SW480 (cell line): Measurements from ENCODE around the gene KIF22.

Experiments used
- DNase-seq: peaks from one replicate; pipeline ENCODE4 v3.0.0-alpha.2; 2016; ENCODE audit warnings: low spot score

KIF22 gene

DNA sequence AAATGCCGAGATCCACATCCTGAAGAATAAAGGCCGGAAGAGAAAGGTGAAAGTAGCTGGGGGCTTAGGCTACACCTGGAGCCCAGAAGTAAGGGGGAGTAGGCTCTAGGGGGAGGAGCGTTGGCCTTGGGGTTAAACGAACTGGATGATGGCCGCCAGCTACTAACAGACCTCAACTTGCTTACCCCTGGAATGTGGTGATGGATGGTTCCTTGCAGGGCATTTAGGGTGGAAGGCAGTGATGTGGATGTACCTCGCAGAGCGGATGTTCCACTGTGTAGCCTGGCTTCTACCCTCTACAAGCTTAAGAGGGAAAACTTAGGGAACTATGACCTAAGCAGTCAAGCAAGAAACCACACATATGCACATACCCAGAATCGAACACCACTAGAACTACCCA, 13.5 kb downstream of the KIF22 start:
- no peak for DNase-seq

DNA sequence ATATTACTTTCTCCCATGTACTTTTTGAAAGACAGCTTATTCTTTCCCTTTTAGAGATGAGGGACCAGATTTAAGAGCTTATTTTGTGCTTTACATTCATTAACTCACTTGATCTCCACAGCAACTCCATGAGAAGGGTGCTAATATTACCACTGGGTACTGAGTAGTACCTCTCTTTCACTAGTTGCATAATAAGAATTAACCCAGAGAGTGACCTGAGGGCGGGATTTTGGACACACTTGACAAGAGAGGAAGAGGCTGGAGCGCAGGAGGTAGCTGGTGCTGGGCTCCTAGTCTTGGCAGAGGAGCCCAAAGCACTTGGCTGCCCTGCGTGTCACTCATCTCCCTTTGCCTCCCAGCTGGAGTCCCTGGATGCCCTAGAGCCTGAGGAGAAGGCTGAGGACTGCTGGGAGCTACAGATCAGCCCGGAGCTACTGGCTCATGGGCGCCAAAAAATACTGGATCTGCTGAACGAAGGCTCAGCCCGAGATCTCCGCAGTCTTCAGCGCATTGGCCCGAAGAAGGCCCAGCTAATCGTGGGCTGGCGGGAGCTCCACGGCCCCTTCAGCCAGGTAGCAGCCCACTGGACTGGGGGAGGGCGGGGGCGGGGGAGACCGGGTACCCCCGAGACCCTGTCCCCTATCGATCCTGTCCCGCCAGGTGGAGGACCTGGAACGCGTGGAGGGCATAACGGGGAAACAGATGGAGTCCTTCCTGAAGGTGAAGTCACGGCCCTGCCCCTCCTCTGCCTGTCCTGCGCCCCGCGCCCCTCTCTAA, 14.1 kb downstream of the KIF22 start:
- DNase-seq = peak; percentile 57

- peak; percentile 94 for DNase-seq
Observed at GRCh38 chr16:29805232-29806098, 14.9 kb downstream of the KIF22 start.

GRCh38 chr16:29806099-29806579, 15.6 kb downstream of the KIF22 start, which contains the start of gene MAZ:
MAZ (plus strand) TSS chr16:29806529; CDS start chr16:29806702, 173 bp downstream.
- DNase-seq = peak; percentile 89

- DNase-seq = peak; percentile 77
Observed at GRCh38 chr16:29806641-29807425, 16.3 kb downstream of the KIF22 start.

GRCh38 chr16:29807426-29808218, 17.1 kb downstream of the KIF22 start:
- peak; percentile 90 for DNase-seq

DNA sequence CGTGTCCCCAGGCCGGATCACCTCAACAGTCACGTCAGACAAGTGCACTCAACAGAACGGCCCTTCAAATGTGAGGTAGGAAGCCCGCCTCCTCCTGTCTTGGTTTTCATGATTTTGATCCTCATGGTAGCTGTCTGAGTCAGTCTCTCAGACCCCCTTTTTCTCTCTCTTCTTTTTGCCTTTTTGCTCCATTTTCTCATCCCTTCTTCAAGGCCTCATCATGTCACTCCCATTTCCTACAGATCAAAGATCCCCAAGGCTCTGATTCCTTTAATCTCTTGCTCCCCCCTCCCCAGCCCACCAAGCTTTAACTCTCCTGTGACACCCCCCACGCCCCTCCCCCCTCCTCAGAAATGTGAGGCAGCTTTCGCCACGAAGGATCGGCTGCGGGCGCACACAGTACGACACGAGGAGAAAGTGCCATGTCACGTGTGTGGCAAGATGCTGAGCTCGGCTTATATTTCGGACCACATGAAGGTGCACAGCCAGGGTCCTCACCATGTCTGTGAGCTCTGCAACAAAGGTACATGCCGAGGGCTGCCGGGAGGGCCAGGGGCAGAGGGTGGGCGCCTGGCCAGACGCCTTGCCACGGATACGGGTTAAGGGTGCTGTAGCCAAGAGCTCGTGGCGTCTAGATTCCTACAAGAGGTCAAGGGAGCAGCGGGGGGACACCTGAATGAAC, 17.8 kb downstream of the KIF22 start:
- DNase-seq = no peak

DNA sequence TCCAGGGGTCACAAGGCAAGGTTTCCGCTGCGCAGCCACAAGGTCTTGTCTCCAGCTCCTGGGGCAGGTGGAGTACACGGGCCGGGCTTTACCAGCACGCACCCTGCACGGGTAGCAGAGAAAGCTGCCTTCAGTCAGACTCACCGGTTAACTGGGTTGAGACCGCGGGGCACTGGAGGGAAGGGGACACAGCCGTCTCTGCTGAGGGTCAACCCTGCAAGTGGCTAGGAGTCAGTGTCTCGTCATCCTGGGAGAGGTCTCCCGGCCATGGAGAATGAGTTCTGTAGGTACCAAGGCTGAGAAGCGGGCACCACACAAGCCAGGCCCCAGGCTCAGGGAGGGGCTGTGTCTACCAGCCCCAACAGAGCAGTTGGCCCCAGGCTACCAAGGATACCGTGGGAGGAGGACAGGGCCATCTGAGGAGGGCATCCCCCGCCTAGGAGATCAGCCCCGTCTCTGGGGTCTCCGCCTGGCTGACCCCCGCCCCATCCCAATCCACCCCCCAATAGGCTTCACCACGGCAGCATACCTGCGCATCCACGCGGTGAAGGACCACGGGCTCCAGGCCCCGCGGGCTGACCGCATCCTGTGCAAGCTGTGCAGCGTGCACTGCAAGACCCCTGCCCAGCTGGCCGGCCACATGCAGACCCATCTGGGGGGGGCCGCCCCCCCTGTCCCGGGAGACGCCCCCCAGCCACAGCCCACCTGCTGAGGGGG, 18.6 kb downstream of the KIF22 start:
- no peak for DNase-seq

DNA sequence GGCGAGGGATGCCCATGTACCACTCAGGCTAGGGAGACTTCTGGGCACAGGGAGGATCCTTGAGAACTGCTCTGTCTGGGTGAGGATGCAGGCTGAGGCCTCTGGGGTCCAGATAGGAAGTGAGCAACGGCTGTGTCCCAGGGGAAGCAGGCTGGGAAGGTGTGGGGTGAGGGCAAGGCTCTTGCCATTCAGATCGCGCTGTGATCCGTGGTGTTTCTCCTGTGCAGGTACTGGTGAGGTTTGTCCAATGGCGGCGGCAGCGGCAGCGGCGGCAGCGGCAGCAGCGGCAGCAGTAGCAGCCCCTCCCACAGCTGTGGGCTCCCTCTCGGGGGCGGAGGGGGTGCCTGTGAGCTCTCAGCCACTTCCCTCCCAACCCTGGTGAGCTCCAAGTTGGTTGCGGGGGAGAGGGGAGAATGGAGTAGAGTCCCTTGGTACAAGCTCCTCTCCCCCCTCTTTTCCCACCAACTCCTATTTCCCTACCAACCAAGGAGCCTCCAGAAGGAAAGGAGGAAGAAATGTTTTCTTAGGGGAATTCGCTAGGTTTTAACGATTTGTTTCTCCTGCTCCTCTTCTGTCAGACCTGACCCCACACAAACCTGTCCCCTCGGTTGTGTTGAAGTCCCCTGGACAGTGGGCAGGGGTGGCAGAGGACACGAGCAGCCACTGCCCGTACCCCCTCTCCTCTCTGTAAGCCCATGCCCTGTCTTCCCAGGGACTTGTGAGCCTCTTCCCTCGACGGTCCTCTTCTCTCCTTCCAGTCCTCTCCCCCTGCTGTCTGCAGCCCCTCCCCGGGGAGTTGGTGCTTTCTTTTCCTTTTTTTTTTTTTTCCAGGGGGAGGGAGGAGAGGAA, 19.5 kb downstream of the KIF22 start:
- DNase-seq = no peak

DNA sequence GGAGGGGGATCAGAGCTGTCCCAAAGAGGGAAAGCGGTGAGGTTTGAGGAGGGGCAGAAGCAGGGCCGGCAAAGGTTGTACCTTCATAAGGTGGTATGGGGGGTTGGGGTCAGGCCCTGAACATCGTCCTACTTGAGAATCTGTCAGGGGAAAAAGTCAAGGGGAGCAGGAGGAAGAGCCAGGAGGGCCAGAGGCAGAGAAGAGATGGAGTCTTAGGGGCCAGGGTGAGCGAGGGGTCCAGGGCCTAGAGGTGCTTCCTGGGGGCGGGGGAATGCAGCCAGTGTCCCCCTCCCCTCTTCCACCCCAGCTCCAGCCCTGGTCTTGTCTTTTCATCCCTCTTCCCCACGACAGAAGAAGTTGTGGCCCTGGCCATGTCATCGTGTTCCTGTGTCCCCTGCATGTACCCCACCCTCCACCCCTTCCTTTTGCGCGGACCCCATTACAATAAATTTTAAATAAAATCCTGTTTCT, 20.2 kb downstream of the KIF22 start:
- DNase-seq = no peak

DNA sequence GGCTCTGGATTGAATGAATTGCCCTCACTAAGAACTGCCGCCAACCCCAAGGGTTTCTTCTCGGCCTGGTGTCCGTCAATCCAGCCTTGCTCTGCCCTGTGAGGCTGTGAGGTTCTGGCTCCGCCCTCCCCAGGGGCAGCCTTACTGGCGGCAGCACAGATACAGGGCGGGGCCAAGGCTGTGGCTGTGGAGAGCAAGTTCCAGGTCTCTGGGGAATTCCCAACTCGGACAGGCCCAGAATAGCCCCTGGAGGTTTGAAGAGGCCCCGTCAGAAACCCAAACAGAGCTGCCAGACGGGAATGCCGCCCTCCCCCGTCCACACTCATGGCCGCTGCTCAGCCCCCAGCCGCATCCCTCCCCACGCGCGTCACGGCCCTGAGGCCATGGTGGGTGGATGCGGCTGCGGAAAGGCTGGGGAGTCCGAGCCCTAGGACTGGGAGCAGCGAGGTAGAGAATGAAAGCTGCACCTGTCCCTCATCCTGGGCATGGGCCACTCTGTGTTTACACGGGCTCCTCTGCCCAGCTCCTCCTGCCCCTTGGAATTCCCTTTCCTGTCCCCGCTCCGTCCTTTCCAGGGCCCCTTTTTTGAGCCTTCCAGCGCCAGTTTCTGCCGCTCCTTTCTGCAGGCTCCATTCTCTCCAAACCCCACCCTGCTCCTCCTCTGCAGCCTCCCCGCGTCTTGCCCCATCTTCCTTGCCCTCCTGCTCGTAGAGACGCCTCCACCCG, 20.8 kb downstream of the KIF22 start:
- peak; percentile 92 for DNase-seq

GRCh38 chr16:29811896-29812665, 21.5 kb downstream of the KIF22 start, which contains the start of gene PRRT2:
PRRT2 (plus strand) TSS chr16:29812193; CDS start chr16:29813055, 862 bp downstream.
- no peak for DNase-seq

GRCh38 chr16:29812754-29813643, 22.4 kb downstream of the KIF22 start:
- no peak for DNase-seq

DNA sequence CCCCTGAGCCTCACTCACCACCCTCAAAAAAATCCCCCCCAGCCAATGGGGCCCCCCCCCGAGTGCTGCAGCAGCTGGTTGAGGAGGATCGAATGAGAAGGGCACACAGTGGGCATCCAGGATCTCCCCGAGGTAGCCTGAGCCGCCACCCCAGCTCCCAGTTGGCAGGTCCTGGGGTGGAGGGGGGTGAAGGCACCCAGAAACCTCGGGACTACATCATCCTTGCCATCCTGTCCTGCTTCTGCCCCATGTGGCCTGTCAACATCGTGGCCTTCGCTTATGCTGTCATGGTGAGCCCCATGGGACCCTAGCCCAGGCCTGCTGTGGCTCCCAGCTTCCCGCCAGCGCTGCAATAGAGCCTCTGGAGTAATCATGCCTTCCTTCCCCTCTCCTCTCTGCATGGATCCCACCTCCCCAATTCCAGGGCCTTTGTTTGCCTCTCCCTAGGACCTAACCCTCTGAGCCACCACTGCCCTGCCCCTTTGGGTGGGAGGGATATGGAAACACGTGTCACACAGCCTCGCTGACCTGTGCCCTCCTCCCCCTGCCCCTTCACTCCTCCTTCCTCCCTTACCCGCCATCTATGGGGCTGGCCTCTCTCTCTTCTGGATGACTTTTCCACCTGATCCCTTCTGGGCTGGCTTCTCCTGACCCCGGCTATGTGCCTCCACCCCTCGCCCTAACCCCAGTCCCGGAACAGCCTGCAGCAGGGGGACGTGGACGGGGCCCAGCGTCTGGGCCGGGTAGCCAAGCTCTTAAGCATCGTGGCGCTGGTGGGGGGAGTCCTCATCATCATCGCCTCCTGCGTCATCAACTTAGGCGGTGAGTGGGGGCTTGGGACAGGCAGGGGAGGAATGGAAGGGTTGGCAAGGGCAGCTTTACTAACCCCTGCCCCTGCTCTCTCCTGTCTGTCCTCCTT, 23.4 kb downstream of the KIF22 start:
- no peak for DNase-seq

DNA sequence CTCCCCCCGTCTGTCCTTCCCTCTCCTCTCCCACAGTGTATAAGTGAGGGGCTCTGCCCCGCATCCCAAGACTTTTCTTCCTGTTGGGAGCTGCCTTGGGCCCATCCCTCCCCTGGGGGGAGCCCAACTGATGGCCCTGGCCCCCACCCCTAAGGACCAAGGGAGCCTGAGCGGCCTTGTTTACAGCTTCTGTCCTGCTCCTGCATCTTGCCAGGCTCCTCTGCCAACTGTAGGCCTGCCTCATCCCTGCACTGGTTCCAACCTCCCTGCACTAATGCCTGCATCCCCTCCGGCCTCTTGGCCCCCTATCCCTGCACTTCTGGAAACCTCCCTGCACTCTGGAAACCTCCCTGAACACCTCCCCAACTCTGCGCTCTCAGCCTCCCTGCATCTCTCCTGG, 24.0 kb downstream of the KIF22 start:
- DNase-seq = no peak
